NCI-H510A (cell line): Measurements from ENCODE around the gene KMO.

Experiments
- DNase-seq: peaks from one replicate; lab custom pipeline; 2025; lab: John Stamatoyannopoulos, UW

Gene KMO

GRCh38 chr1:241532162-241532531 is at the start of gene KMO:
Gene KMO, plus strand, starts transcription at chr1:241532378. Its CDS starts 67 bp downstream, at chr1:241532445.
- no peak for DNase-seq

- DNase-seq, result no peak
Measured at GRCh38 chr1:241482761-241483250, 49.4 kb upstream of the KMO start.

GRCh38 chr1:241485145-241485544 is 47.0 kb upstream of the KMO start:
- DNase-seq, result no peak

DNA sequence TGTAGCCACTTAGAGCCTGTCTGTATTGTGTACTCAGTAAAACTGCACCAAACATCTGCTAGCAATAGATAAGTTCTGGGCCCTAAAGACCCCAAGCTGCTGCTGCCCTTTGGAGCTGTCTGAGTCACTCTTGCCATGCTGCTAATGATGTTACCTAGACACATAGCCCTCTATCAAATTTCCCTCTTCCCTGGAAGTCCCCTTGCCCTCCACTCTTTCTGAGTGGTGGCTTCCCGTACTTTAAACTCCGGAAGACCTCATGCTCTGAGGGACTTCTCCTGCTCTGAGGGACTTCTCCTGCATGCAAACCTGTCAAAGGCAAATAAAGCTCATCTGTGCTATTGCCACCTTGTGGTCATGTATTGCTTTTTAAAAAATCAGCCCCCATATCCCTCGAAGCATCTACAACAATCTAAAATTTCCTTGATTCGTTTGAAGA is 46.6 kb upstream of the KMO start:
- no peak for DNase-seq

- no peak for DNase-seq
Measured at GRCh38 chr1:241488739-241489138, 43.4 kb upstream of the KMO start.

- no peak for DNase-seq
Measured at GRCh38 chr1:241495741-241496140, 36.4 kb upstream of the KMO start.

DNA sequence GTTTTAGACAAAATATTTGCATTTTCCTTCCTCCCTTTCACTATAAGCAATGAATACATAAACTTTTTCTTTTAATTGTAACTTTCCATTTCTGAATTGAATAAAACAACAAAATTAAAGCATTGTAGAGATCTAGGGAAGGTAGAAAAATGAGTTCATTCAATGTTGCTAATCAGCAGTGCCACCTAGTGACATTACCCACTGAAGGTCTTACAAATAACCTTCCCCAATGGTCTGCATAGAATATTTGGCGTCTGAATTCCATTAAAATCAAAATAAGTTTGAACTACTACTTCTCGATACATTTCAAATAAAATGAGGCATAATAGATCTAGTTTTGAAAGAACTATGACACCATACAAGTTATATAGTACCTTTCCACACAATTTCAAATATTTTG is 32.3 kb upstream of the KMO start:
- no peak for DNase-seq

DNA sequence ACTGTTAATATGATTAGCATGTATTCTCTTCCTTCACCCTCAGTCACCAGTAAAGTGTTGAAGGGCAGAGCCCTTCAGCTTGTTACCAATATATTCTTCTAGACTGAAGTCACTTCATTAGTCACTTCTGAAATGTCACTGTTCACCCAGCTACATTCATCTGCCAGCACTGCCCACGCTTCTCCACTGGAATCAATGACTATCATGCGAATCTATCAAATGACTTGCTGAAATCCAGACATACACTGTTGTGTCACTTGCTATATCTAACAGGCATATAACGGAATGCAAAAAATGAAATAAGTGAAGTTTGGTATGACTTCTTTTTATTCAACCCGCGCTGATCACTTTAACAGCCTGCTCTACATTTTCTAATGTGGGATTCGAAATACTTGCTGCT is 28.7 kb upstream of the KMO start:
- no peak for DNase-seq

DNA sequence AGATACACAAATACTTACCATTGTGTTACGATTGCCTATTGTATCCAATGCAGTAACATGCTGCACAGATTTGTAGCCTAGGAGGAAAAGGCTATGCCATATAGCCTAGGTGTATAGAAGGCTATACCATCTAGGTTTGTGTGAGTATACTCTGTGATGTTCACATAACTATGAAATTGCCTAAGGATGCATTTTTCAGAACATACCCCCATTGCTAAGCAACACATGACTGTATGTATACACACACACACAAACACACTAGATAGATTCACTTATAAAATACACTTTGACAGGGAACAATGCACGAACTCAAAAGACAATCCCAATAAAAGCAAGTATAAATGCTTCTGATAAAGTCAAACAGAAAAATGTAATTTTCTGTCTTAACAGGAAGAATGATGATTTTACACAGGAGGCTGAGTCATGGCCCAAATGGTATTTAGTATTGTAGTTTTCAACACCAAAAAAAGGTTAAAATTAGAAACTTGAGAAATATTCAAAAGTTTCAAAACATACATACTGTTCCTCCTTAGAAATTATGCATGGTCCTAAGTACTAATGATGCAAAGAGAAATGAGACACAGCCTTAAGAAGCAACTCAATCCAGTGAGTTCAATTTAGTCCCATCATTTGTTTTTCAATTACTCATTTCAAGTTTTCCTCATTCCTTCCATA is 24.9 kb upstream of the KMO start:
- no peak for DNase-seq

- DNase-seq, result no peak
Measured at GRCh38 chr1:241513378-241513777, 18.8 kb upstream of the KMO start.

GRCh38 chr1:241518476-241519307 is 13.5 kb upstream of the KMO start:
- no peak for DNase-seq

- DNase-seq, result peak; percentile 91
Measured at GRCh38 chr1:241519308-241520079, 12.7 kb upstream of the KMO start, which contains the start of gene FH. Gene FH, minus strand, starts transcription at chr1:241519755. Its CDS starts 33 bp downstream, at chr1:241519722.

GRCh38 chr1:241520080-241520465 is 12.1 kb upstream of the KMO start:
- DNase-seq, result no peak

GRCh38 chr1:241521718-241522117 is 10.5 kb upstream of the KMO start:
- DNase-seq, result no peak

DNA sequence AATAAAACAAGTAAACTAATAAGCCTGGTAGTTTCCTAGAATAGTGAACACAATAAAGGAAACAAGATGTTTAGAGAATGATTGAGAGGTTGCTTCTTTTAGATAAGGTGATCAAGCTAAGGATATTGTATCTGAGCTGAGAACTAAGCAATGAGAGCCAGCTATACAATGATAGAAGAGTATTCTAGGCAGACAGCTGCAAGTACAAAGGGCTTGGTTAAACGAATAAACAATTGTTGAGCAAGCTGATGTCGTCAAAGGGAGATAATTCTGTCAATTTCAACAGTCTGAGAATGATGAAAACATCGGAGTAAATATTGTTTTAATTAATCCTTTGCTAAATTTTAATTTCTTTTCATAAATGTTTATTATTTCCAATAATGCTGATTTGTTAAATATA is 7.2 kb upstream of the KMO start:
- DNase-seq, result no peak

DNA sequence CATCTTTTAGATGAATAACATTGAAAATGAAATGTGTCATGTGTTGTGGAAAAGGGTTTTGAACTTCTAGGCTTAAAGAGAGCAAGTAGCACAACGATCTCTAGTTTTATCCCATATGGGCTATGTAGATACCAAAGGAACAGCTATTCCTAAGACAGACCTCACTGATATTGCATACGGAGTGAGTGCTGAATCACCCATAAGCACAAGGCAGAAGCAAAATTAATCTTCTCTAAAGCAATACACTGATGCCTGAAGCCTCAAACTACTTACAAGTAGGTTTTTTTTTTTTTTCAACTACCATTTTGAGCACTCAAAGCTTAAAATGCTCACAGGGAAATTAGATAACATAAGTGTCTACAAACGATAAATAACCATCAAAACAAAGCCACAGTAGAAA is 5.0 kb upstream of the KMO start:
- no peak for DNase-seq

DNA sequence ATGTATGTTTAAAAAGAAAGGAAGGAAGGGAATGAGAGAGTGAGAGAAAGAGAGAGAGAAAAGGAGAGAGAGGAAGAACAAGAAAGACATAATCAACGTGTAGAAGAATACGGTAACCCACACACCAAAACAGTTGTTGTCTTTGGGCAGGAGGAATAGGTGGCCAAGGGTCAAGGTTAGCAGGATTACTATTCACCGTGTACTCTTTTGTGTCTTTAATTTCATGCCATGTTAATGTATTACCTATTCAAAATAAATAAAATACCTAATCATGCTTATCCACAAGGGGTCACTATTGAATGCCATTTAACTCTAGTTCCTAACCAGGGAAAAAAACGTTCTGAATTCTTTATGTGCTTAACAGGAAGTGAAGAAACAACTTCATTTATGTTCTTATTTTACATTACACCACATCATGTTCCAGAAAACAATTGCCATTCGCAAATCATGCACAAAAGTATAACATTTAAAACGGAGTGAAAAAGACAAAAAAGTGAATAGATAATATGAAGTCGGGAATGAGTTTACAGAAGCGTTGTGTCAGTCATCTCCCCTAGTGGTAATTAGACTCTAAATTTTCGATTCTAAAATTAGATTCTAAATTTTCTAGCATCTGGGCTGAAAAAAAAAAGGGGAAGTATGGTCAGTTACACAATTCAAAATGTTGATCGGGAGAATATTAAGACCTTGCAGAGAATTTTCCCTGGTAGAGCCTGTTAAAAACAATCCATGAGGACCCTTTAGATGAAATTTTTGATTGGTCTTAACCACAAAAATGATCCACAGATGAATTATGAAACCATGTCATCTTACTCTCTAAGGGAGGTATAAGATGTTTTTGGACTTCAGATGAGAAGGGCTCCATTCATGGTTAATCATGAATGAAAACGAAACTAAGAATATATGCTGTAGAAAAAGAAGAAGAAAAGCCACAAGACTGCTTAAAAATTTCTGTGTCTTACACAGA is 700 bp upstream of the KMO start:
- DNase-seq, result peak; percentile 20

GRCh38 chr1:241532864-241533263 is 686 bp downstream of the KMO start:
- no peak for DNase-seq

- DNase-seq, result no peak
Measured at GRCh38 chr1:241533326-241534115, 1.3 kb downstream of the KMO start.

DNA sequence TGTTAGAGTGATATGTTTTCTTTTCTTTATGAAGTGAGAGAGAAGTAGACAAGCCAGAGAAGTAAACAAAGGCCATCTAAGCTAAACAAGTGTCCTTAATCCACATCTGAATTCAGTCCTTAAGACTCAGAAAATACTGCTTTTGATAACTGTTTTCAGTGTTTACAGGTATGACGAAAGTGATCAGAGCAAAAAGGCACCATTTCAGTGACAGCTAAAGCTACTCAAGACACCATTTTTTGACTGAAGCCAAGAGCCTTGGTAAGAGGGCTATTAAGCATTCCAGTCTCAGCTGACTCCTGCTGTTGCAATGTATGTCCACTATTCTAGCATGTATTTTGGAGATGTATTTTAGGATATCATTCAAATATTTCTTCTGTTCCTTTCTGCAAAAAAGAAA is 4.1 kb downstream of the KMO start:
- DNase-seq, result no peak

DNA sequence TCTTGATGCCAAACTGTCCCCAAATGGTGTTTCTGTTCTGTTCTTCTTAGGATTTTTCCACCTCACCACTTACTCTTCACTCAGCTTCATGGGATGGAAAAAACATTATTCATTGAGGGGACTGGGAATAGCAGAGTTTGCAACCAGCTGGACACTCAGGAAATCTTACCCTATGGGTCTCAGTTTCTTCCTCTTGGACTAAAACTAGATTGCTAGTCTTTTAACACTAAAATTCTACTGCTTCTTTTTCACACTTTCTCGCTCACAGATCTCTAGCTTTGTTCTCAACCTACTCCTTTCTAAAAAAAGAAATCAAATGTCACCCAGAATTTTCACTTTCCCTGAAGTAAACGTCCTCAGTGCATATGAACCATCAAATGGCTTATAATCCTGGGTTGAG is 4.8 kb downstream of the KMO start:
- DNase-seq, result no peak
